Loucy (cell line): ENCODE measurements around the gene CAMKMT.

Experiments
- H2AFZ ChIP-seq: fragments of 200-600 bp; sonication (generic); 2 replicates; pipeline ENCODE4 v1.6.0; 2016; ENCODE audit warnings: antibody characterized with exemption, mild to moderate bottlenecking, low read length, moderate library complexity
- H3F3A ChIP-seq: fragments of 200-600 bp; 2 replicates; pipeline ENCODE4 v1.6.0; 2016; ENCODE audit warnings: antibody characterized with exemption, low read depth, mild to moderate bottlenecking
- H3K27me3 ChIP-seq: fragments of 200-600 bp; sonication (generic); 2 replicates; pipeline ENCODE4 v1.6.1; 2014; ENCODE audit warnings: low read length, mild to moderate bottlenecking; ENCODE audit not compliant: insufficient read depth, poor library complexity, severe bottlenecking
- H3K36me3 ChIP-seq: fragments of 200-600 bp; sonication (generic); 2 replicates; pipeline ENCODE4 v1.6.1; 2016; ENCODE audit warnings: low read length; ENCODE audit not compliant: insufficient read depth
- H3K4me1 ChIP-seq: fragments of 200-600 bp; sonication (generic); 2 replicates; pipeline ENCODE4 v1.5.1; 2014; ENCODE audit warnings: low read length, mild to moderate bottlenecking; ENCODE audit not compliant: insufficient read depth, poor library complexity, severe bottlenecking
- H3K4me2 ChIP-seq: fragments of 200-600 bp; sonication (generic); 2 replicates; pipeline ENCODE4 v1.6.0; 2014; ENCODE audit warnings: antibody characterized with exemption, low read length, low read depth, mild to moderate bottlenecking; ENCODE audit not compliant: poor library complexity, severe bottlenecking
- H3K4me3 ChIP-seq: fragments of 200-600 bp; sonication (generic); 2 replicates; pipeline ENCODE4 v1.5.1; 2014; ENCODE audit warnings: low read length, mild to moderate bottlenecking, mixed read lengths; ENCODE audit not compliant: poor library complexity, severe bottlenecking
- H3K79me2 ChIP-seq: fragments of 200-600 bp; sonication (generic); 2 replicates; pipeline ENCODE4 v1.6.1; 2014; ENCODE audit warnings: low read length; ENCODE audit not compliant: insufficient read depth
- H3K9ac ChIP-seq: fragments of 200-600 bp; sonication (generic); 2 replicates; pipeline ENCODE4 v1.6.0; 2014; ENCODE audit warnings: mild to moderate bottlenecking, low read depth, low read length, moderate library complexity; ENCODE audit not compliant: poor library complexity, severe bottlenecking
- H3K9me2 ChIP-seq: fragments of 200-600 bp; sonication (generic); replicated peaks from 2 replicates; pipeline ENCODE4 v1.6.1; 2016; ENCODE audit warnings: low read depth, low read length, mixed read lengths
- H3K9me3 ChIP-seq: fragments of 200-600 bp; sonication (generic); 2 replicates; pipeline ENCODE4 v1.6.1; 2014; ENCODE audit warnings: mild to moderate bottlenecking, antibody characterized with exemption, low read length, low read depth; ENCODE audit not compliant: insufficient read depth
- H4K20me1 ChIP-seq: fragments of 200-600 bp; sonication (generic); 2 replicates; pipeline ENCODE4 v1.6.0; 2014; ENCODE audit warnings: antibody characterized with exemption, low read length, mild to moderate bottlenecking; ENCODE audit not compliant: insufficient read depth, poor library complexity, severe bottlenecking
- EZH2phosphoT487 ChIP-seq: fragments of 200-600 bp; IDR thresholded peaks from 2 replicates; pipeline ENCODE4 v1.6.1; 2018; ENCODE audit warnings: antibody characterized with exemption, mild to moderate bottlenecking, moderate library complexity, borderline replicate concordance
- TF ChIP-seq, protein P1 (sequence below): fragments of 200-600 bp; sonication (generic); conservative IDR thresholded peaks from 2 replicates; pipeline ENCODE4 v1.5.1; 2014; ENCODE audit warnings: mild to moderate bottlenecking, antibody characterized with exemption, low read length

CAMKMT gene

GRCh38 chr2:44526352-44526751 lies 164.6 kb downstream of the CAMKMT start:
- Histone ChIP-seq H3K9me2 (no peaks in the 10 kb centered on the region), H3K9ac (no peak overlapping the region), H3K4me3 (no peak overlapping the region), H3K4me1 (no peaks in the 10 kb centered on the region), H3K27me3 (no peaks in the 10 kb centered on the region), H3F3A (no peaks in the 10 kb centered on the region), H2AFZ (no peak overlapping the region), H3K36me3 (no peaks in the 10 kb centered on the region; the same call in 1 of the 2 replicates), H4K20me1 (no peaks in the 10 kb centered on the region), H3K79me2 (no peaks in the 10 kb centered on the region), H3K9me3 (peaks cover 8% of the 10 kb centered on the region; the same call in 1 of the 2 replicates), H3K4me2 (no peak overlapping the region)
- TF ChIP-seq EZH2phosphoT487 = no peak
- TF ChIP-seq, protein P1, sequence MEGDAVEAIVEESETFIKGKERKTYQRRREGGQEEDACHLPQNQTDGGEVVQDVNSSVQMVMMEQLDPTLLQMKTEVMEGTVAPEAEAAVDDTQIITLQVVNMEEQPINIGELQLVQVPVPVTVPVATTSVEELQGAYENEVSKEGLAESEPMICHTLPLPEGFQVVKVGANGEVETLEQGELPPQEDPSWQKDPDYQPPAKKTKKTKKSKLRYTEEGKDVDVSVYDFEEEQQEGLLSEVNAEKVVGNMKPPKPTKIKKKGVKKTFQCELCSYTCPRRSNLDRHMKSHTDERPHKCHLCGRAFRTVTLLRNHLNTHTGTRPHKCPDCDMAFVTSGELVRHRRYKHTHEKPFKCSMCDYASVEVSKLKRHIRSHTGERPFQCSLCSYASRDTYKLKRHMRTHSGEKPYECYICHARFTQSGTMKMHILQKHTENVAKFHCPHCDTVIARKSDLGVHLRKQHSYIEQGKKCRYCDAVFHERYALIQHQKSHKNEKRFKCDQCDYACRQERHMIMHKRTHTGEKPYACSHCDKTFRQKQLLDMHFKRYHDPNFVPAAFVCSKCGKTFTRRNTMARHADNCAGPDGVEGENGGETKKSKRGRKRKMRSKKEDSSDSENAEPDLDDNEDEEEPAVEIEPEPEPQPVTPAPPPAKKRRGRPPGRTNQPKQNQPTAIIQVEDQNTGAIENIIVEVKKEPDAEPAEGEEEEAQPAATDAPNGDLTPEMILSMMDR = no peak

- Histone ChIP-seq H3K9ac (no peak overlapping the region), H2AFZ (no peak overlapping the region), H3K79me2 (no peaks in the 10 kb centered on the region), H3K9me2 (no peaks in the 10 kb centered on the region), H3K4me1 (no peaks in the 10 kb centered on the region), H3K36me3 (no peaks in the 10 kb centered on the region), H3K27me3 (no peaks in the 10 kb centered on the region), H3F3A (no peaks in the 10 kb centered on the region), H3K4me3 (no peak overlapping the region), H3K4me2 (no peak overlapping the region), H4K20me1 (no peaks in the 10 kb centered on the region), H3K9me3 (no peaks in the 10 kb centered on the region)
- TF ChIP-seq, protein P1 = no peak
- no peak for TF ChIP-seq EZH2phosphoT487
These were observed 166.8 kb downstream of the CAMKMT start for GRCh38 chr2:44528595-44528994.

DNA sequence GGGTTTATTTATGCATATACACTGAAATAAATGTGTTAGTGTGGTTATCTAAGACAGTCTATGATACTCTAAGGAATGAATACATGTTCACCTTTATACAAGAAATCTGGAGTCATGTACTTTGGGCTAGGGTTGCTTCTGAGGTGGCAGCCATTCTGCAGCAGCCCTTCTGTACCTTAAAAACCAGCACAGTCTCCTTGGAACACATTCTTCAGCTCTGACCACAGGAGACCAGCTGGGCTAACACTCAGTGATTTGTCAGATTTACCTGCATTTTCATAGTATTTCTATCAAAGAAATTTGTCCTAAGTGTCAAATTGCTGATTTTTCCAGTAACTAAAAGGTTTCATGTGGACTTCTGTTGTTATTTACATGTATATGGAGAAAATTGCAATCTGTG lies 167.7 kb downstream of the CAMKMT start:
- no peaks in the 10 kb centered on the region for H3K4me1 ChIP-seq
- TF ChIP-seq, protein P1 = no peak
- no peak for TF ChIP-seq EZH2phosphoT487
- H3K9ac ChIP-seq = no peak overlapping the region
- H3K4me3 ChIP-seq = no peak overlapping the region
- H3K4me2 ChIP-seq = no peak overlapping the region
- H3K9me3 ChIP-seq = no peaks in the 10 kb centered on the region
- no peaks in the 10 kb centered on the region for H3K79me2 ChIP-seq
- no peaks in the 10 kb centered on the region for H3K27me3 ChIP-seq
- no peaks in the 10 kb centered on the region for H3K36me3 ChIP-seq
- H3K9me2 ChIP-seq = no peaks in the 10 kb centered on the region
- H4K20me1 ChIP-seq = no peaks in the 10 kb centered on the region
- H3F3A ChIP-seq = no peaks in the 10 kb centered on the region
- H2AFZ ChIP-seq = no peak overlapping the region
